Measurements from ENCODE around the gene KRABD2.

Gene KRABD2

GRCh38 chr17:8392274-8392673 lies 15.8 kb upstream of the KRABD2 start:
- TF ChIP-seq POLR2A (IDR thresholded peaks at IDR 0.05) (no peak), CTCF (IDR thresholded peaks at IDR 0.05 in 4 of 5, conservative IDR thresholded peaks at IDR 0.05 in 1 of 5) (no peak)
- Histone ChIP-seq H3K4me1 (no peaks in the 10 kb centered on the region), H3K27me3 (peaks cover 25 to 45% (median 34%) of the 10 kb centered on the region in 3 donors), H3K27ac (no peak overlapping the region), H3K4me3 (no peak overlapping the region), H3K9me3 (no peaks in the 10 kb centered on the region), H3K36me3 (no peaks in the 10 kb centered on the region)
- DNase-seq, result no peak
- intact Hi-C loops (cut with DNase I; ENCODE audit: low total_unique reads), result no loop called here
- no peak for ATAC-seq
- in situ Hi-C loops (cut with MboI; ENCODE audit: low sequenced_read_pairs in 4 of 4), result no loop called here

DNA sequence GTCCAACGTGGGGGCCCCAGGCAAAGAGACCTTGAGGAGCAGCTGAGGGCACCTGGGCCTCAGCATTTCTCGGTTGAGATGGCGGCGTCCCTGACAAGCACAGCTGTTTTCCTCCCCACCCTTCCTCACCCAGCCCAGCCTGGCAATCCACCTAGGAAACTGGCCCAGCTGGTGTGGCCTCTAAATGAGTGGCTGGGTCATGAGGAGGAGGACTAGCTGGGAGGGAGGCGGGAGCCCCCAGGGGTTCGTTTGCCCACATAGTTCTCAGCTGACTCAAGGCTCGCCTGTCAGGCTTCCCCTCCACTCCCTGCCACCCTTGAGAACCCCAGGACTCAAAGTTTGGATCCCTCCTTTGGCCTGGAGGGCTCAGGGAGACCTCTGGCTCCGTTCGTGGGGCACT lies 15.2 kb upstream of the KRABD2 start:
- intact Hi-C loops (cut with DNase I; ENCODE audit: low total_unique reads), result no loop called here
- H3K27me3 ChIP-seq, result peaks cover 19 to 39% (median 28%) of the 10 kb centered on the region in 3 donors
- H3K27ac ChIP-seq, result no peak overlapping the region
- TF ChIP-seq POLR2A (IDR thresholded peaks at IDR 0.05), result no peak
- no peak for TF ChIP-seq CTCF (IDR thresholded peaks at IDR 0.05 in 4 of 5, conservative IDR thresholded peaks at IDR 0.05 in 1 of 5)
- no peak overlapping the region for H3K4me3 ChIP-seq
- in situ Hi-C loops (cut with MboI; ENCODE audit: low sequenced_read_pairs in 4 of 4), result no loop called here
- H3K36me3 ChIP-seq, result no peaks in the 10 kb centered on the region
- no peak for ATAC-seq
- no peak for DNase-seq
- H3K4me1 ChIP-seq, result no peaks in the 10 kb centered on the region
- H3K9me3 ChIP-seq, result no peaks in the 10 kb centered on the region

- in situ Hi-C loops (cut with MboI; ENCODE audit: low sequenced_read_pairs in 4 of 4), result no loop called here
- no peaks in the 10 kb centered on the region for H3K36me3 ChIP-seq
- TF ChIP-seq CTCF (IDR thresholded peaks at IDR 0.05 in 4 of 5, conservative IDR thresholded peaks at IDR 0.05 in 1 of 5), result no peak
- TF ChIP-seq POLR2A (IDR thresholded peaks at IDR 0.05), result no peak
These were observed 11.6 kb upstream of the KRABD2 start for GRCh38 chr17:8387914-8388651.

DNA sequence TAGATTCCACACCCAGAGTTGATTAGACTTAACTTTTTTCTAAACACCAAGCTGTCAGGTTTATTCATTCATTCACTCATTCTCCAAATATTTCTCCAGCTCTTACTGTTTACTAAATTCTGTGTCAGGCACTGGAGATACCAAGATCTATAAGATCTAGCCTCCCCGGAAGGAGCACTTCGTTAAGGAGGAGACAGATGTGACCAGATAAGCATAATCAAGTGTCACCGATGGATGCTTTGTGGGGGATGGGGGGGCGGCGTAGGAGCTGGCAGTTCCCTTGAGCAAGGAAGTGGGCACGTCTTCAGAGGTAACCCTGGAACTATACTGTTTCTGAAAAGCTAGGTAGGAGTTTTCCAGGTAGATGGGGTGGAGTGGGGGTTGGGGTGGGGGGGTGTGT lies 10.3 kb upstream of the KRABD2 start:
- Histone ChIP-seq H3K27ac (no peak overlapping the region), H3K4me3 (no peak overlapping the region), H3K27me3 (no peaks in the 10 kb centered on the region), H3K4me1 (peaks cover 8 to 11% of the 10 kb centered on the region in 2 donors), H3K9me3 (no peaks in the 10 kb centered on the region), H3K36me3 (peaks cover 0 to 2% of the 10 kb centered on the region in 2 donors)
- ATAC-seq (no peak), DNase-seq (no peak)
- intact Hi-C loops (cut with DNase I; ENCODE audit: low total_unique reads) (no loop called here), in situ Hi-C loops (cut with MboI; ENCODE audit: low sequenced_read_pairs in 4 of 4) (no loop called here)
- no peak for TF ChIP-seq POLR2A (IDR thresholded peaks at IDR 0.05)
- no peak for TF ChIP-seq CTCF (IDR thresholded peaks at IDR 0.05 in 4 of 5, conservative IDR thresholded peaks at IDR 0.05 in 1 of 5)

More at GRCh38 chr17:8387914-8388651, 11.6 kb upstream of the KRABD2 start:
- DNase-seq, result no peak
- Histone ChIP-seq H3K27ac (no peak overlapping the region), H3K4me3 (no peak overlapping the region), H3K9me3 (no peaks in the 10 kb centered on the region), H3K4me1 (peaks cover 3 to 6% of the 10 kb centered on the region in 2 donors), H3K27me3 (peaks cover 0 to 4% (median 2%) of the 10 kb centered on the region in 3 donors)
- no peak for ATAC-seq
- intact Hi-C loops (cut with DNase I; ENCODE audit: low total_unique reads), result no loop called here

Measured in gastrocnemius medialis (tissue), 4 donors.